Inflammatory macrophage (primary cell): ENCODE measurements around the gene KCNK16.

Source experiments
- DNase-seq, 2 donors: peaks; one replicate each; pipeline ENCODE4 v3.0.0-alpha.2; 2020 to 2022

The KCNK16 gene

DNA sequence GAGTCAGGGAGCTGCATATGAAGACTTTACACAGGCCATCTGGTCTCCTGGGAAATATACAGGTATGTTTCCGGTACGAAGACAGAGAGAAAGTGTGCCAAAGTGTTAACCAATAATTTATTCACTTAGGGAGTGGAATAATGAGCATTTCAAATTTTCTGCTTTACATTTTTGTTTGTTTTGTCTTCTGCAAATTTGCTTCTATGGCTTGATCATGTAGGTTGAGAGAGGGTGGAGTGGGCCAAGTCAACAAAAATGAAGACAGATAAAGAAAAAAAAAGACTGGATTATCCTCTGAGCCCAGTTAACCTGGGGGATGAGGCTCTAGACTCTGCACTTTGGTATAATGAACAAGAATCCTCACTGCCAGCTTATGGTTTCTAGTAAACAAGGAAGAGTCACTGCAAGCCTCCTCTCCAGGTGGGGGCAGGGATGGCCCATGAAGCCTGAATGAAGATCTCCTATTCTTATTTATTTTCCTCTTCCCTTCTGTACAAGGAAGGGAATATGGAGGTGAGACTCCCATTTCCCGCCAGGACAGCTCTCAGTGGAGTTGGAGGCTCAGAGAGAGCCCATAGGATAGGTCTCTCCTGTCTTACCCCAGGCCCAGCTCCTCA is 46.0 kb downstream of the KCNK16 start:
- DNase-seq: no peak

DNA sequence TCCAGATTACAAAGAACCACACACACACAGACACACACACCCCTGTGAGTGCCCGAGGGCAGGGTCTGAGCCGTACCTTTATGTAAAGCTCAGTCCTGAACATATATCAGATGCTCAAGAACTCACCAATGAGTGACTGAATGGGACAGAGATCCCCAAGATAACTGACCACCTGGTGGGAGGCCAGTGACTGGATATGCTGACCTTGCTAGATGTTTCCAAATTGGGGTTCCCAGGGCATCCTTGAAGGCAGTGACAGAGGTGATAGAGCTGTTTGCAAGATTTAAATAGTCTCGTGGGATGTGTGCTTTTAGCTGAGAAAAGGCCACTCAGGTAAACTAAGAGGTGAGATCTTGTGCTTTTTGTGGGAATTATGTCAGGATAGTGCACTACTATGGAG is 47.6 kb downstream of the KCNK16 start:
- DNase-seq: no peak

DNA sequence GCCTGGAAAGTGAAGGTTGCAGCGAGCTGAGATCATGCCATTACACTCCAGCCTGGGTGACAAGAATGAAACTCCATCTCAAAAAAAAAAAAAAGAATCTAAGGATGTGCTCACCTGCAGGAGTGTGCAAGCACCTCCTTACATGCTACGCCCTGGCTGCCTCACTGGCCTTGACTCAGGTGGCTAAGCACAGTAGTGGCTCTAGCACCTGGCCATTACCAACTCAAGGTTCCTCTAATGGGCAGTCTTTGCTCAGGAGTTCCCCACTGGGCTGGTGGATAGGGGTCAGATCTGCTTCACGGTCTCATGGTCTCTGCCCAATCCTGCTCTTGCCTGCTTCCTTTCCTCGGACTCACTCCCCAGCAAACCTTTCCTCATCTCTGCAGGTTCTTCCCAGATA is 48.0 kb downstream of the KCNK16 start:
- no peak for DNase-seq

DNA sequence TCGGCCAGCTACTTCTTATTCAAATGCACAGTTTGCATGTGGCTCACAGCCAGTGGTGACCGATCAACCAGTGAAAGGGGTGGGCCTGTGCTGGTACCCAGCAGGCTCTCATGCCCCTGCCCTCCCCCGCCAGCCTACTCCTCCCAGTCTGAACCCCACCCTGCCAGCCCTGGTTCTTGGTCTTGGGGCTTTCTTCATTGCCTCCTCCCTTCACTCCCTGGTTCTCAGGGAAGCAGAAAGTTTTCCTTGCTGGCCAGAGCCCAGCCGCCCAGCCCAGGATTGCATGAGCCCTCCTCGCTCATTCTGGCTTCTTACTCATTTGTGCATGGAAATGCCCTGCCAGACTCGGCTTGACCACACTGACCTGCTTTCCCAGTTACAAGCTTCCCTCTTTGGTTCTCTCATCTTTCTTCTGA is 49.1 kb downstream of the KCNK16 start:
- no peak for DNase-seq

DNA sequence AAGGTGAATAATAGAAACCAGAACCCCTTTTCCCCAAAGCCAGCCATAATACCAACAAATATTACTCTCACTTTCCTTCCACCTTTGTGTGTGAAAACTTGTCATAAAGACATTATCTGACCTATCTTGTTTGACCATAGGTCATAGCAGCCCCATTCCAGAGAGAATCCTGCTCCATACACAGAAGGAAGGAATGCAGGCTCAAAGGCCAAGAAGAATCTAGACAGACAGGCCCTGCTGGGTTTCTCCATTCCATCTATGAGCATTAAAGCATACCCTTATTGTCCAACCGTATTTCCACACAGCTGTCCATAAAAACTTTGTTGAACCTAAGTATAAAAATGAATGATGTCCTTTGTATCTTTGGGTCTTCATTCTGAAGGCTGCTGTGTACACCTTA is 52.5 kb downstream of the KCNK16 start:
- no peak for DNase-seq

DNA sequence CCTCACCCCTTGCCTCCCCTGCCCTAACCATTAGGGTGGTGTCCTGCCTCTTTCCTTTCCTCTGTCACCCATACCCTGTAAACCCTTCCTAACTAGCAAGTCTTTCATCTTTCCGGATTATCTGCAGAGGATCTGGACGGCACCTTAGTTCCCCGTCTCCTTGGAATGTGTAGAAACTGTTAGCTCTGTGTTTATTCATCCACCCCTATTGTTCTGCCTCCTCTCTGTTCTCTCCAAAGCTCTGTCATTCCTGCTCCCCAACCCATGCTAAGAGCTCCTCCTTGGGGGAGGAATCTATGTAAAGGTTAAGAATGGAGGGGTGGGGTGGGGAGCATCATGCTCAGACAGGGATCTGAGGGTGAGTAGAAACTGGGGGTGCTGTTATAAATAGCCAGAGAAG is 53.8 kb downstream of the KCNK16 start:
- no peak for DNase-seq

DNA sequence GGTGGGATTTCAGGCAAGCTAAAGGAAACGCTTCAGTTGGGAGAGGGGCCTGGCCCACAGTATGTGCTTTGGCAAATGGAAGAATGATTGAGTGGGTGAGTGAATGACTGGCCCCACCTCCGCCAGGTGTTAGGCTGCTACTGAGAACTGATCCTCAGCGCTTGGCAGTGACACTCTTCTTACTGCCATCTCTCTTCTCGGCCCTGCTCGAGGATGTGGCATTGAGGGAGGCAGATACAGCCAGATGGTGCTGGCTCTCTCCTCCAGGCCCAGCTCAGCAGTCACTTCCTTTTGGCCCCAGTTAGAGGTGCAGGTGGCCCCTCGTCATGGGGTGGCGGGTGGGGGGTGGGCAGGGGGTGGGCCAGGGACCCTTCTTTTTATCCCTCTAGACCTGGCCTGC is 54.3 kb downstream of the KCNK16 start:
- no peak for DNase-seq

DNA sequence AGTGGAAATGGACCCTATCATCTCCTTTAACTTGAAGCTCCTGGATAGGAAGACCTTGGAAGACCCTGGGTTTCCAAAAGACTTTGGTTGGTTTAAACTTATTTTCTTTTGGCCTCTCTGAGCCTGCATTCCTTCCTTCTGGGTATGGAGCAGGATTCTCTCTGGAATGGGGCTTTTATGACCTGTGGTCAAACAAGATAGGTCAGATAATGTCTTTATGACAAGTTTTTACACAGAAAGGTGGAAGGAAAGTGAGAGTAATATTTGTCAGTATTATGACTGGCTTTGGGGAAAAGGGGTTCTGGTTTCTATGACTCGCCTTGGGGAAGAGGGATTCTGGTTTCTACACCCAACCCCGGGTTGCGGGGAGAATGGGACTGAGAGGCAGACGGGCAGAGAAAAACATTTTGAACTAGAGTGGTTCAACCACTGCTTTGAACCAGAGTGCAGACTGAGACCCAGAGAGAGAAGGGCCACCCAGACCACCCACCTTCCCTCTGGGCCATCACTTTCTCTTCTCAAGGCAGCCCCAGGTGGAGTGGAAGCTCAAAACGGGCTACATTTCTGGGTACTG is 55.6 kb downstream of the KCNK16 start:
- DNase-seq: no peak

DNA sequence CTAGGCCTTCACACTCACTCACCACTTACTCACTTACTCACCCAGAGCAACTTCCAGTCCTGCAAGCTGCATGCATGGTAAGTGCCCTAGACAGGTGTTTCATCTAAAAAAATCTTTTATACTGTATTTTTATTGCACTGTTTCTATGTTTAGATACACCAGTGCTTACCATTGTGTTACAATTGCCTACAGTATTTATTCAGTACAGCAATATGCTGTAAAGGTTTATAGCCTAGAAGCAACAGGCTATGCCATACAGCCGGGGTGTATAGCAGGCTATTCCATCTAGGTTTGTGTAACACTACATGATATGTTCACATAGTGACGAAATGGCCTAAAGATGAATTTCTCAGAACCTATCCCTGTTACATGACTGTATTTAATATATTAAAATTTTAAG is 56.1 kb downstream of the KCNK16 start:
- no peak for DNase-seq
